GM18519 (cell line): ENCODE results near the gene EIF4B.

Source experiments
- ATAC-seq: cut with Tn5 transposase; IDR thresholded peaks from one replicate; pipeline ENCODE4 v1.9.1; 2021; ENCODE audit warnings: mild to moderate bottlenecking, moderate library complexity; ENCODE audit not compliant: unreplicated experiment, low FRiP score

Gene EIF4B

DNA sequence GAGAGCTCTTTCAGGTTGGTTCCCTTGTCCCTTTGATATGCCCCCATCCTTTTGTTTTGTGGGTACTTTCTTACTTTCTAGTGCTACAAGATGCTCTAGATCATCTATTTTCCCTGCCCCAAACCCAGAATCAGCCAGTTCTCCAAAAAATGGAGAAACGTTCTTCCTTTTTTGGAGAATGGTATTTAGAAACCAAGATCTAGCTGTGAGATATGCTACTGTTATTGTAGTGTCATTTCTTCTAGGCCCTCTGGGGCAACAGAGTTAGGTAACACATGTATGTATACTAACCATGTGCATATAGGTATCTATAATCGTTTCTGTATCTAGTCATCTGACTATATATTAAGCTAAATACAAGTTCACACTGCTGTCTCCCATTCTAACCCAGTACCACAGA lies 84.3 kb downstream of the EIF4B start:
- no peak for ATAC-seq

DNA sequence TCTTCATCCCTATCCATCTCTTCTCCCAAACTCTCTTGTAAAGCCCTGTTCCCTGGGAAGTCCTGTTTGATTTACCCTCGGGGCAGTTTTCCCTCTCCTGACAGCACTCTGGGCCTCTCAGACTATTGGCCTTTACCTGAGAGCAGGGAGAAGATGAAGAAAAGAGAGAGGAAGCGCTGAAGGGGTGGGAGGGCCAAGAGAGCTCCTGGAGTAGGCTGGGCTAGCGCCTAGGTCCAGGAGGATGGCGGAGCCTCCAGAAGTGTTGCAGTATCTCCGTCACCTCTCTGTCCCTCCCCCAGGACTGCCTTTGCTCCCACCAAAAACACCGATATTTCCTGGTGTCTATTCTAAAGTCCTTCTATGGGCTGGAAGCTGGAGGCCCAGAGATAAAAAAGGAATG lies 85.5 kb downstream of the EIF4B start:
- no peak for ATAC-seq
